CD4-positive, alpha-beta memory T cell (primary cell): ENCODE measurements around the gene NOMO2. TPM values are rescaled to one million over a fixed set of nuclear protein-coding genes. Genes with fewer than 3 reads are reported as not detected.
"Not testable (repeated sequence)": the region's sequence is repeated elsewhere in the genome, so short reads cannot be mapped to it uniquely, and the experiment has no call there.

ENCODE experiments used
- CTCF ChIA-PET: fragments of 350-600 bp; sonication (Branson Sonifier 250); formaldehyde crosslinking; loops from one replicate; lab custom pipeline; 2021; ENCODE audit warnings: inconsistent platforms; ENCODE audit not compliant: partially characterized antibody; lab: Charles Lee
- POLR2A ChIA-PET: fragments of 350-600 bp; sonication (Branson Sonifier 250); formaldehyde crosslinking; loops from one replicate; lab custom pipeline; 2021; ENCODE audit not compliant: partially characterized antibody; lab: Charles Lee
- DNase-seq, 5 donors: peaks; one replicate each; pipeline versions ENCODE4 v3.0.0 to v3.0.0-alpha.2; 2020 to 2022; ENCODE audit warnings: mixed read lengths in 1 of 5
- H3K27ac ChIP-seq: one replicate; pipeline ENCODE4 v1.7.0; 2013; ENCODE audit warnings: low read depth, low read length
- H3K27me3 ChIP-seq: 2 replicates; pipeline ENCODE4 v1.7.0; 2013; ENCODE audit warnings: mild to moderate bottlenecking, low read length, moderate library complexity; ENCODE audit not compliant: insufficient read depth
- H3K36me3 ChIP-seq: 2 replicates; pipeline ENCODE4 v1.7.0; 2013; ENCODE audit warnings: mild to moderate bottlenecking, low read length, moderate library complexity; ENCODE audit not compliant: insufficient read depth
- H3K4me1 ChIP-seq: 2 replicates; pipeline ENCODE4 v1.7.0; 2013; ENCODE audit warnings: mild to moderate bottlenecking, low read length, moderate library complexity; ENCODE audit not compliant: insufficient read depth
- H3K4me3 ChIP-seq, 2 donors: one replicate each; pipeline ENCODE4 v1.7.0; 2013; ENCODE audit warnings: low read length in 2 of 2, mild to moderate bottlenecking in 1 of 2
- H3K9me3 ChIP-seq, 2 donors: one replicate each; pipeline ENCODE4 v1.7.0; 2013; ENCODE audit warnings: low read length in 2 of 2, control low read depth in 1 of 2; ENCODE audit not compliant: control insufficient read depth in 1 of 2
- H3K27ac Mint-ChIP-seq, 7 donors: one replicate each; pipeline ENCODE4 v1.8.0; 2020 to 2021; ENCODE audit warnings: mixed read lengths in 7 of 7, mild to moderate bottlenecking in 6 of 7, inconsistent platforms in 3 of 7, moderate library complexity in 3 of 7
- H3K27me3 Mint-ChIP-seq, 2 donors: one replicate each; pipeline ENCODE4 v1.8.0; 2020 to 2021; ENCODE audit warnings: mixed read lengths in 2 of 2
- H3K36me3 Mint-ChIP-seq, 2 donors: one replicate each; pipeline ENCODE4 v1.8.0; 2020 to 2021; ENCODE audit warnings: mixed read lengths in 2 of 2, inconsistent platforms in 1 of 2, mild to moderate bottlenecking in 1 of 2
- H3K4me1 Mint-ChIP-seq, 4 donors: one replicate each; pipeline ENCODE4 v1.8.0; 2020 to 2021; ENCODE audit warnings: mixed read lengths in 4 of 4, mild to moderate bottlenecking in 1 of 4
- H3K4me3 Mint-ChIP-seq, 8 donors: one replicate each; pipeline ENCODE4 v1.8.0; 2020 to 2021; ENCODE audit warnings: mixed read lengths in 8 of 8, mild to moderate bottlenecking in 7 of 8, moderate library complexity in 6 of 8, inconsistent platforms in 3 of 8
- H3K9me3 Mint-ChIP-seq, 8 donors: one replicate each; pipeline ENCODE4 v1.8.0; 2020 to 2021; ENCODE audit warnings: mixed read lengths in 8 of 8, mild to moderate bottlenecking in 5 of 8, inconsistent platforms in 3 of 8, moderate library complexity in 1 of 8
- intact Hi-C: fragments of 100-400 bp; cut with micrococcal nuclease; formaldehyde crosslinking; loops from one replicate; pipeline ENCODE4 v1.15.1; 2023
- polyA plus RNA-seq, 2 donors: library from polyadenylated mRNA; unstranded; fragments of 300-500 nt; fragmentation: Illumina TruSeq; gene quantifications; one replicate each; pipeline ENCODE4 v1.2.3, GENCODE V29; 2021
- total RNA-seq, 2 experiments: library from RNA; stranded (reverse); gene quantifications; one replicate each; pipeline ENCODE4 v1.2.3, GENCODE V29; 2021

Gene NOMO2
- total and polyA plus RNA-seq, 4 experiments from 2014 or later: 77.9 to 115 (median 92.9) TPM

DNA sequence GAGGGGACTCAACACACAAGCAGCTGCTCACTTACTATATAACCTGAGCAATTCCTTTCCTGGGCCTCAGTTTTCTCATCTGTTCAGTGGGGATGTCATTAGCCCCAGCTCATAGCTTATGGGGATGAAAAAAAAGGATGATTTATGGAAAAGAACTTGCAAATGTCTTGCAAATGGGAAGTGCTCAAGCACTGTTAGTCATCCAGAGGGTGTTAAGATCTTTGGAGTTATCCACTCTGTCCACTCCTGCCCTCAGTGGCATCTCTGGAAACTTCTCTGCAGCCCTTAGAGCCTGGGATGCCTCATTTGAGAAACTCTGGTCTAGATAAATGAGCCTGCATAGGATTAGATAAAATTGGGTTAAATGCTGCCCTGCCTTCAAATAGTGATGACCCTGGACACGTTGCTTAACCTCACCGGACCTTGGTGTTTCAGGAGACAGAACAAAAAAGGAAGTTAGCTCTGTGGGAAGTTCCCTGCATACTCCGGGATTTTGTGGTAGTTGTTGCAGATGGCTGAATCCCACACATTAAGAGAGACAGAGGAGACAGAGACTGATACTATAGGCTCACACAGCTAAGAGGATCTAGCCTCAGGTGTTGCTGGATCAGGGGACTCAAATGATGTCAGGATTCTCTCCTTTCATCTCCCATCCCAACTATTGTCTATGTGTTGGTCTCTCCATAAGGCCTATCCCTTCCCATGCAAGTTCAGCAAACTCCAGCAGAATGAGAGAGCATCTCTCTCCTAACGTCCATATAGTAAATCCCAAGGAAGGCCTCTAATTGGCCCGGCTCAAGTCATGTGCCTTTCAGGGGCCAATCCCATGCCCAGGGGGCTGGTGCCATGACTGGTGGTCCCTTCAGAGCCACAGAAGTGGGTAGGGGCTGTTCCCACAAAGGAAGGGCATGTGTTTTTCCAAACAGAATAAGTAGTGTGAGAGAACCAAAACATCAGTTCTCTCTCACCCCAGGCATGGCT, 25.0 kb upstream of the NOMO2 start:
- POLR2A ChIA-PET, H3K4me3 ChIP-seq, H3K36me3 Mint-ChIP-seq, H3K27ac ChIP-seq, H3K36me3 ChIP-seq, H3K9me3 Mint-ChIP-seq, intact Hi-C loops, H3K9me3 ChIP-seq, CTCF ChIA-PET, H3K4me1 Mint-ChIP-seq, H3K27me3 ChIP-seq, DNase-seq, H3K4me1 ChIP-seq, H3K4me3 Mint-ChIP-seq, H3K27me3 Mint-ChIP-seq, H3K27ac Mint-ChIP-seq: not testable (repeated sequence)

DNA sequence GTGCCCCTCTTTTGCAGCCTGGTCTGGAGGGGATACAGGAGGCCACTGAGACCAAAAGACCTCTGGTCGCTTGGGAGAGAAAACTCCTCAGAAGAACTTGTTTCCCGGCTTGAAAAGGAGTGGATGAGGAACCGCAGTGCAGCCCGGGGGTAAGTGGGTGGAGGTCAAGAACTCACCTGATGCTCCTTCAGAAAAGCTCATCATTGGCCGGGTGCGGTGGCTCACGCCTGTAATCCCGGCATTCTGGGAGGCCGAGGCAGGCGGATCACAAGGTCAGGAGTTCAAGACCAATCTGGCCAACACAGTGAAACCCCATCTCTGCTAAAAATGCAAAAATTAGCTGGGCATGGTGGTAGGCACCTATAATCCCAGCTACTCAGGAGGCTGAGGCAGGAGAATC, 23.9 kb upstream of the NOMO2 start:
- H3K36me3 ChIP-seq, H3K4me1 ChIP-seq, DNase-seq, H3K9me3 Mint-ChIP-seq, H3K9me3 ChIP-seq, CTCF ChIA-PET, H3K27me3 Mint-ChIP-seq, H3K27me3 ChIP-seq, H3K27ac ChIP-seq, H3K4me3 ChIP-seq, intact Hi-C loops, H3K36me3 Mint-ChIP-seq, H3K4me1 Mint-ChIP-seq, H3K27ac Mint-ChIP-seq, H3K4me3 Mint-ChIP-seq, POLR2A ChIA-PET: not testable (repeated sequence)

DNA sequence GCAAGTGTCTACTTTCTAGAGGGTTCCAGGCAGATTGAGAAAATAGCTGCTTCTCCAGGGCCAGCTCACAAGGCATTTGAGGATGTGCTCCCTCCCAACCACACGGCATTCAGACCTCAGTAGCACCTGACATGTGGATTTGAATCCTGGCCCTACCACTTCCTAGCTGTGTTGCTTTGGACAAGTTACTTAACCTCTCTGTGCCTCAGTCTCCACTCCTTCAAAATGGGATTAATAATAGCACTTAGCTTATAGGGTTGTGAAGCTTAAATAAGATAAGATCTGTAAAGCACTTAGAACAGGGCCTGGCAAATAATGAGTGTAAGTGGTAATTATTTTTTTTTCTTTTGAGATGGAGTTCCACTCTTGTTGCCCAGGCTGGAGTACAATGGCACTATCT, 21.0 kb upstream of the NOMO2 start:
- Histone ChIP-seq H3K36me3 (no peaks in the 10 kb centered on the region), H3K9me3 (no peaks in the 10 kb centered on the region), H3K4me3 (no peak overlapping the region), H3K27me3 (no peaks in the 10 kb centered on the region), H3K4me1 (no peaks in the 10 kb centered on the region), H3K27ac (no peak overlapping the region)
- Mint-ChIP-seq H3K36me3 (no peaks in the 10 kb centered on the region), H3K9me3 (peaks cover 0 to under 1% (median 0%) of the 10 kb centered on the region in 8 donors), H3K27me3 (no peaks in the 10 kb centered on the region), H3K27ac (no peak overlapping the region), H3K4me3 (no peak overlapping the region), H3K4me1 (no peaks in the 10 kb centered on the region)
- ChIA-PET POLR2A (no interaction called here), CTCF (no interaction called here)
- DNase-seq: no peak
- intact Hi-C loops: no loop called here

DNA sequence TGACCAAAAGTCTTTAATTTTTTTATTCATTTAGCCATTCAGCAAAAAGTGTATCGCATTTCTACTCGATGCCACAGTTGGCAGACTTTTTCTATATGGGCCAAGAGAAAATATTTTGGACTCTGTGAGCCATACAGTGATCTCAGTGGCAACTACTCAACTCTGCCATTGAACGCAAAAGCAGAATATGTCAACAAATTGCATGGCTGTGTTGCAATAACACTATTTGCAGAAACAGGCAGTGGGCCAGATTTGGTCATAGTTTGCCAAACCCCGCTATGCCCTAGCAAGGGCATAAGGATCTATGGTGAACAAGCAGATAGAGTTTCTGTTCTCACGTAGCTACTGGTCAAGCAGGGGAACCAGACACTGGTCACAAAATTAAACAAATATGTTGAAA, 18.5 kb upstream of the NOMO2 start:
- H3K4me1 Mint-ChIP-seq, H3K4me3 ChIP-seq, CTCF ChIA-PET, H3K27me3 ChIP-seq, H3K27me3 Mint-ChIP-seq, intact Hi-C loops, H3K27ac Mint-ChIP-seq, H3K9me3 ChIP-seq, H3K36me3 ChIP-seq, DNase-seq, H3K4me3 Mint-ChIP-seq, POLR2A ChIA-PET, H3K36me3 Mint-ChIP-seq, H3K27ac ChIP-seq, H3K4me1 ChIP-seq, H3K9me3 Mint-ChIP-seq: not testable (repeated sequence)

DNA sequence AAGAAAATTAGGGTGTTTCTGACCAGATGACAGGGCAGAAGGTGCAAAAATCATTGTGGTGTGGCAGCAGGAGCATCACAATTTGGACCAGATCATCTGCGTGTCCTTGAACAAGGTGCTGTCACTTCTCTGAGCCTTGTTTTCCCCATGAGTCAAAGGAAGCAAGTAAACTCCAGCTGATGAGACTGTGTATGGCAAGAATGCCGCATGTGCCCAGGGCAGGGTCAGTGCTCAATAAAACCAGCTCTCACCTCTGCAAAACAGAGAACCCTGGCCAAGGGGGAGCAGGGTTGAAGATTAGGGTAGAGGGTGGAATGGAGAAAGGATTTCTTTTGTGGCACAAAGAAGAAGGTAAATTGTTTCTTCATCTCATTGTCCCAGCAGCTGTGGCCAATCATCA, 17.4 kb upstream of the NOMO2 start:
- H3K4me3 ChIP-seq, H3K36me3 ChIP-seq, H3K9me3 Mint-ChIP-seq, H3K27ac Mint-ChIP-seq, intact Hi-C loops, H3K4me1 Mint-ChIP-seq, POLR2A ChIA-PET, DNase-seq, CTCF ChIA-PET, H3K27me3 Mint-ChIP-seq, H3K4me1 ChIP-seq, H3K27ac ChIP-seq, H3K27me3 ChIP-seq, H3K4me3 Mint-ChIP-seq, H3K9me3 ChIP-seq, H3K36me3 Mint-ChIP-seq: not testable (repeated sequence)

DNA sequence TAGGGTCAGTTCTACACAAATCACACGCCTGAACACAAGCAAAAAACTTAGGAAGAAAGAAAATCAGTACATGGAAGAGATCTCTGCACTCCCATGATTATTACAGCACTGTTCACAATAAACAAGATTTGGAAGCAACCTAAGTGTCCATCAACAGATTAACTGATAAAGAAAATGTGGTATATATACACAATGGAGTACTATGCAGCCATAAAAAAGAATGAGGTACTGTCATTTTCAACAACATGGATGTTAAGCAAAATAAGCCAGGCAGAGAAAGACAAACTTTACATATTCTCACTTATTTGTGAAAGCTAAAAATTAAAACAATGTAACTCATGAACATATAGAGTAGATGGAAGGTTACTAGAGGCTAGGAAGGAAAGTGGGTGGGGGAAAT, 16.0 kb upstream of the NOMO2 start:
- H3K27me3 Mint-ChIP-seq, H3K4me1 Mint-ChIP-seq, H3K36me3 Mint-ChIP-seq, H3K4me1 ChIP-seq, H3K27ac Mint-ChIP-seq, POLR2A ChIA-PET, H3K36me3 ChIP-seq, H3K9me3 Mint-ChIP-seq, CTCF ChIA-PET, H3K4me3 Mint-ChIP-seq, H3K9me3 ChIP-seq, H3K27ac ChIP-seq, DNase-seq, H3K27me3 ChIP-seq, H3K4me3 ChIP-seq, intact Hi-C loops: not testable (repeated sequence)

DNA sequence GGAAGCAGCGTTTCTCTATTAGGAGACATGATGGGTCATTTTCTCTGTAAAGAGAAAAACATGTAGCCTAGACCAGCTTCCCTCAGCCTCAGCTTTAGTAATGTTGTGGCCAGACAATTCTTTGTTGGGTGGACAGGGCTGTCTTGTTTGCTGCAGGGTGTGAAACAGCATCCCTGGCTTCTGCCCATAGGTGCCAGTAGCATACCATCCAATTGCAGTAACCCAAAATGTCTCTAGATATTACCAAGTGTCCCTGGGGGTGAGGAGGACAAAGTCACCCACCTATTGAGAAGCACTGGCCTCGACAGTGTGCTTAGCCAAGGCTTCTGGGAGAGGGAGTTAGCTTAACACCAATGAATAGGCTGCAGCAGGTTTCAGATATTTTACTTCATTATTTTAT, 14.0 kb upstream of the NOMO2 start:
- H3K27ac ChIP-seq, H3K36me3 ChIP-seq, H3K27me3 Mint-ChIP-seq, H3K9me3 Mint-ChIP-seq, H3K4me1 ChIP-seq, H3K9me3 ChIP-seq, H3K27me3 ChIP-seq, H3K4me3 ChIP-seq, H3K4me1 Mint-ChIP-seq, H3K27ac Mint-ChIP-seq, DNase-seq, H3K4me3 Mint-ChIP-seq, CTCF ChIA-PET, intact Hi-C loops, POLR2A ChIA-PET, H3K36me3 Mint-ChIP-seq: not testable (repeated sequence)
